KBM-7 (cell line): ENCODE measurements around the gene ADRA2A.
A peak's percentile ranks its signal among the peaks of the same experiment; 100 is the strongest.

Experiments used
- DNase-seq: peaks from one replicate; pipeline ENCODE4 v3.0.0-alpha.2; 2015
- in situ Hi-C: fragments of 300-500 bp; cut with MboI; formaldehyde crosslinking; loops from 2 replicates; pipeline ENCODE4 v1.14.3; 2020; ENCODE audit warnings: low sequenced_read_pairs, low pct_unique_long_range_greater_than_20kb, mixed read lengths

ADRA2A gene

GRCh38 chr10:111107023-111107422, 30.2 kb downstream of the ADRA2A start:
- in situ Hi-C loops: no loop called here
- DNase-seq: no peak

- no peak for DNase-seq
Measured at GRCh38 chr10:111107846-111108245, 31.0 kb downstream of the ADRA2A start.

GRCh38 chr10:111108441-111108840, 31.6 kb downstream of the ADRA2A start:
- in situ Hi-C loops: no loop called here

More at GRCh38 chr10:111107846-111108245, 31.0 kb downstream of the ADRA2A start:
- in situ Hi-C loops: no loop called here

GRCh38 chr10:111109501-111110242, 32.8 kb downstream of the ADRA2A start:
- in situ Hi-C loops: no loop called here
- peak; percentile 12 for DNase-seq

More at GRCh38 chr10:111108441-111108840, 31.6 kb downstream of the ADRA2A start:
- no peak for DNase-seq

- in situ Hi-C loops: no loop called here
Measured at GRCh38 chr10:111110771-111111170, 33.9 kb downstream of the ADRA2A start.

GRCh38 chr10:111112333-111112732, 35.5 kb downstream of the ADRA2A start:
- in situ Hi-C loops: no loop called here
- DNase-seq: no peak

More at GRCh38 chr10:111110771-111111170, 33.9 kb downstream of the ADRA2A start:
- no peak for DNase-seq

- in situ Hi-C loops: no loop called here
- no peak for DNase-seq
Measured at GRCh38 chr10:111113238-111113960, 36.6 kb downstream of the ADRA2A start.

GRCh38 chr10:111113961-111114757, 37.3 kb downstream of the ADRA2A start:
- in situ Hi-C loops: no loop called here
- DNase-seq: no peak

- in situ Hi-C loops: no loop called here
- DNase-seq: no peak
Measured at GRCh38 chr10:111114758-111115500, 38.1 kb downstream of the ADRA2A start.

GRCh38 chr10:111116211-111116610, 39.4 kb downstream of the ADRA2A start:
- in situ Hi-C loops: no loop called here

GRCh38 chr10:111116762-111117445, 40.1 kb downstream of the ADRA2A start:
- DNase-seq: no peak
- in situ Hi-C loops: no loop called here

More at GRCh38 chr10:111116211-111116610, 39.4 kb downstream of the ADRA2A start:
- no peak for DNase-seq

GRCh38 chr10:111117528-111118277, 40.9 kb downstream of the ADRA2A start:
- in situ Hi-C loops: no loop called here
- no peak for DNase-seq

GRCh38 chr10:111118758-111119157, 41.9 kb downstream of the ADRA2A start:
- in situ Hi-C loops: no loop called here
- no peak for DNase-seq

GRCh38 chr10:111119637-111120036, 42.8 kb downstream of the ADRA2A start:
- in situ Hi-C loops: no loop called here
- DNase-seq: no peak

- DNase-seq: no peak
- in situ Hi-C loops: no loop called here
Measured at GRCh38 chr10:111122127-111122526, 45.3 kb downstream of the ADRA2A start.

GRCh38 chr10:111123883-111124282, 47.1 kb downstream of the ADRA2A start:
- in situ Hi-C loops: no loop called here
- DNase-seq: no peak

GRCh38 chr10:111125102-111125501, 48.3 kb downstream of the ADRA2A start:
- DNase-seq: no peak

GRCh38 chr10:111126077-111126476, 49.2 kb downstream of the ADRA2A start:
- in situ Hi-C loops: no loop called here

More at GRCh38 chr10:111125102-111125501, 48.3 kb downstream of the ADRA2A start:
- in situ Hi-C loops: no loop called here

More at GRCh38 chr10:111126077-111126476, 49.2 kb downstream of the ADRA2A start:
- DNase-seq: no peak
